ENCODE data around the gene TC2N.
"Not testable (repeated sequence)": the region's sequence is repeated elsewhere in the genome, so short reads cannot be mapped to it uniquely, and the experiment has no call there.

The TC2N gene

GRCh38 chr14:91751719-91752118, 115.6 kb downstream of the TC2N start:
- no peak for DNase-seq

GRCh38 chr14:91750634-91751198, 116.6 kb downstream of the TC2N start:
- no peak for DNase-seq

- no peak for DNase-seq
Observed at GRCh38 chr14:91749868-91750267, 117.5 kb downstream of the TC2N start.

- no peak for DNase-seq
Observed at GRCh38 chr14:91748049-91748448, 119.3 kb downstream of the TC2N start.

- DNase-seq: no peak
Observed at GRCh38 chr14:91745344-91745743, 122.0 kb downstream of the TC2N start.

- no peak for DNase-seq
Observed at GRCh38 chr14:91744068-91744480, 123.3 kb downstream of the TC2N start.

GRCh38 chr14:91743305-91743653, 124.1 kb downstream of the TC2N start:
- DNase-seq: no peak

- DNase-seq: no peak
Observed at GRCh38 chr14:91742621-91743304, 124.6 kb downstream of the TC2N start.

DNA sequence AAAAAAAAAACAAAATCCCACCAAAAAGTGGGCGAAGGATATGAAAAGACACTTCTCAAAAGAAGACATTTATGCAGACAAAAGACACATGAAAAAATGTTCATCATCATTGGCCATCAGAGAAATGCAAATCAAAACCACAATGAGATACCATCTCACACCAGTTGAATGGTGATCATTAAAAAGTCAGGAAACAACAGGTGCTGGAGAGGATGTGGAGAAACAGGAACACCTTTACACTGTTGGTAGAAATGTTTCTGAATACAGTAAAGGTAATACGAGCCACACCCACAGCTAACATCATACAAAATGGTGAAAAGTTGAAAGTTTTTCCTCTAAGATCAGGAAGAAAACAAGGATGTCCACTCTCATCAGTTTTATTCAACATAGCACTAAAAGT, 127.5 kb downstream of the TC2N start:
- DNase-seq: not testable (repeated sequence)

DNA sequence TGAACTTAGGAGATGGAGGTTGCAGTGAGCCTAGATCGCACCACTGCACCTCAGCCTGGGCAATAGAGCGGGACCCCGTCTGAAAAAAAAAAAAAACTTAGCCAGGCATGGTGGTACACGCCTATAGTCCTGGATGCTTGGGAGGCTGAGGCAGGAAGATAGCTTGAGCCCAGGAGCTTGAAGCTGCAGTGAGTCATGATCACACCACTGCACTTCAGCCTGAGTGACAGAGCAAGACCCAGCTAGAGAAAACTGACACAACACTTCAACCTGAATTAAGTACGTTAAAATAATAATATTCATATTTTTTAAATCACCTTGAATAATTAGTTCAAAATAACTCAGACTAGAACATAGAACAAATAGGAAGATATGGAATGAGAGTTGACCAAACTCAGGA, 129.7 kb downstream of the TC2N start:
- no peak for DNase-seq

- no peak for DNase-seq
Observed at GRCh38 chr14:91732859-91733477, 134.4 kb downstream of the TC2N start.

DNA sequence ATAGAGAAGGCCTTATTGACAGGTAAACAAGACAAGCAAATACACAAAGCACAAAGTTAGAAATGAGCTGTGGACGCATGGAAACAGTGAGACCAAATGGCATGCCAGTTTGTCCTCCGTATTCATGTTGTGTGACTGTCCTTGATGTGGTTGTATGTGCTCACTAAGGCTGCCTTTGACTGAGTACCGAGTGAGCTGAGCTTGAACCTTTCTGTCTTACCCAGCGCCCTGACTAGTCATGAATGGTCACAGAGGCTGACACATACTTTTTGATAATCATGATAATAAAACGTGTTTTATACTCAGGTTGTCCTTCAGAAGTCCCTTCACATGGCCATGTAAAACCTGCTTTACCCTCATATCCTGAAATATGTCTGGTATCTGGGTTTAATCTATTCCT, 134.9 kb downstream of the TC2N start:
- no peak for DNase-seq

GRCh38 chr14:91731986-91732385, 135.3 kb downstream of the TC2N start, which contains the start of gene CATSPERB:
TSS of gene CATSPERB (minus strand) at chr14:91732086. CDS start at chr14:91729479, 2,607 bp downstream.
- no peak for DNase-seq

DNA sequence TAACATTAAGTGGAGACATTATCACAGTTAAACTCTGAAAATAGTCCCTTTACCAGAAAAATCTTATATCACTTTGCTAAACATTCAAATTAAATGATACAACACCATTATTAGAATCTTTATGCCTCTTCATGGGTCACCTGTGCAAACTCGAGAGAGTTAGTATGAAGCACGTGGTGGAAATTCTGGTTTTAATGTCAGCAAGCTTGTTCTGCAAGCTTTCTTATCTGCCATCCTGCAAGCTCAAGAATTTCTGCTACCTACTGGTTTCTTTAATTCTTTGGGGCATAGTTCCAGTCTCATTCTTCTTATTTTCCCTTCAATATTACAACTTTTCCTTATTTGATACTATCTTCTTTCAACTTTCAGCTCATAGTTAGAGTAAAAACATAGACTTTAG, 136.3 kb downstream of the TC2N start:
- DNase-seq: no peak

GRCh38 chr14:91729756-91730155, 137.6 kb downstream of the TC2N start:
- DNase-seq: no peak
